HG02763 (cell line): ENCODE results near the gene TLN1.

Source experiments
- ATAC-seq: cut with Tn5 transposase; IDR thresholded peaks from one replicate; pipeline ENCODE4 v1.9.1; 2021; ENCODE audit warnings: mild to moderate bottlenecking, moderate library complexity; ENCODE audit not compliant: unreplicated experiment

Gene TLN1

DNA sequence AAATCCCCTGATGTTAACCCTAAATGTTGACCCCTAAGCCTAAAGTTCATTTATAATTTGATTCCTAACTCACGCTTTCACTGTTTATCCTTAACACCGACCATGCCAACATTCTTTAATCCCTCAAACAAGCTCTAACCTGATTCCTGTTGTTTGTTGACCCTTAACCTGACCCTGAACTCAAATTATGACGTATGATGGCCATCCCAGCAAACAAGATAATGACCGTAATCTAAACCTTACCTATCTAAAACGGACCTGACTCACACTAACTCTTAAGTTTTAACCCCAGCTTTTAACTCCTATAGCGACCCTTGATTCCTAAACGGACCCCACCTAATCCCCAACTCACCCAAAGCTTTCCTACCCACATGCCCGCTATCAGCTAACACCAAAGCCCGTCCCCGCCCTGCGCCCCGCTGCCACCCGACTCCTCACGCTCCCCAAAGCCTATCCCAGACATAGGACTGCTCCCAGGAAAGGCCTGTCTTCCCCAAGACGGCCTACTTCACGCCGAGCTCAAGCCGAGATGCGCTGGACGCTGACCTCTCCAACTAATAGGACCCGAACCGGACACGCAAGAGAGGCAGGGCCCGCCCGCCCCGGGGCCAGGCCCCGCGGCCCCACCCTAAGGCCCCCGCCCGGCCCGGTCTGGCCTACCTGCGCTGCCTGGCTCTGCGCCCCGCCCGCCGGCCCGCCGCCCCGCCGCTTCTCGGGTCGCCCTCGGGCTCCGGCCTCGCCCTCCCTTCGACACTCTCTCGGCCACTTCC, 395 bp downstream of the TLN1 start:
- no peak for ATAC-seq

DNA sequence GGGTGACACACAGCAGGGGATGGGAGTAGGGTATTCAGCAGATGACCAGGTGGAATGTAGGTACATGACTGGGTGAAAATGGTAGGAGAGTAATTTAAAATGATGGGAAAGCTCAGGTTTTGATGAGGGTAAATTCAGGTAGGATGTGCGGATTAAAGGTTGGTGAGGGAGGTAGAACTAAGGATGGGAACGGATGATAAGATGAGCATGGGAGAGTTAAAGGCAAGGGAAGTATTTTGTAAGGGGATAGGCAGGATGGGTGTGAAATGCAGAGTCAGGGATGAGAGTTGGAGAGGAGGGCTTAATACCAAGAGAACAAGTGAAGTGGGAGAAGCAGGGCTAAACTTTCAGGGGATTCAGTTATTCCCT, 1.5 kb downstream of the TLN1 start:
- no peak for ATAC-seq

GRCh38 chr9:35729700-35730485, 2.1 kb downstream of the TLN1 start:
- no peak for ATAC-seq

DNA sequence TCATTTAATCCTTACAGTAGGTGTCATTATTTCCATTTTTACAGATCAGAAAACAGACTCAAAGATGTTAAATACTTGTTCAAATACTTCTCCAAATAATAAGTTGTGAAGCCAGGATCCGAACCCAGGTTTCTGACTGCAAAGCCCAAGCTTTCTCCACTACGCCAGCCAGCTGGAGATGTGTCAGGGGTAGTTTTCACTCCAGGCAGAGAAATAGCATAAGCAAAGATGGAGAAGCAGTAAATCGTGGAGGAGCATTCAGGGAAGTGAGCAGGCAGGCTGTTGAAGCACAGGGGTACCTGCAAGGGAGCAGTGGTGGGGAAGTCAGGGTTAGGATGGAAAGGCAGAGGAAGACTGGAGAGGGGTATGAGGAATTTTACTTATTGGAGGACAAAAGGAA, 2.9 kb downstream of the TLN1 start:
- no peak for ATAC-seq

DNA sequence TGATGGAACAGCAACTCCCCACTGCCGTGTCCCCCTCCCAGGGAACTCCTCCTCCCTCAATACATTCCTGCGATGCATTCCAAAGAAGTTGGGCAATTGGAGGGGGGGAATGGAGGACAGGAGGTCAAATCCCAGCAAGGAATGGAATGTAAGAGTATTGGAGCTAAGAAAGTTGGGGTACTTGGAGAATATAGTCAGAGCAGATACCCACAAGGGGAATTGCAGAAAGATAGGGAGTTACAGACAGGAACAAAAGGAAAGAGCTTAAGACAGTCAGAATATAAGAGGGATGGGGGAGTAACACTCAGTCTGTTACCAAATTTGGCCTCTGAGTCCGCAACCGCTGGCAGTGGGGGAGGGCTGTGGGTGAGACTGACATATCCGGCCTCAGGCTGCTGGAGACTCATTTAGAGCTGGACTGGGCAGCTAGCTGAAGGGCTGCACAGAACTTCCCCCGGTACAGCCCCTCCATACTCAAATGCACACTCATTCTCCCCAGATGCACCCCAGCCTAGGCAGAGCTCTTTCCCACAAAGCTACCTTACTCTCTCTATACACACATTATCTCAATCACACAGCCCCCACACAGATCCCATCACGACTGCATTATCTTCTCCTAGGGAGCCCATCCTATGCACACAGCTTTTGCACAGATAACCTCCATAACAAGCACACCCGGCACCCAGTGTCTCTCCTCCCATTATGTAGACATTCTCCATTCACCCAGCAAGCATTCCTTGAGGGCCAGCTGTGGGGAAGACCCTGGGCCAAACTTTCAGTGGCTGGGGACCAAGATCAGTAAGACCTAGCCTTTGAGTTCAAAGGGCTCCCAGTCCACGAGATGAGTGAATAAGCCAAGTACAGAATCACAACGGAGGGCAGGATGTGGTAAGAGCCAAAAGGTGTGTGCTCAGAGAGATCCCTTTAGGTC, 3.7 kb downstream of the TLN1 start:
- ATAC-seq: no peak

GRCh38 chr9:35727676-35728040, 4.3 kb downstream of the TLN1 start:
- ATAC-seq: no peak

- ATAC-seq: no peak
Measured at GRCh38 chr9:35726931-35727330, 5.1 kb downstream of the TLN1 start.

- no peak for ATAC-seq
Measured at GRCh38 chr9:35725362-35725761, 6.6 kb downstream of the TLN1 start.

DNA sequence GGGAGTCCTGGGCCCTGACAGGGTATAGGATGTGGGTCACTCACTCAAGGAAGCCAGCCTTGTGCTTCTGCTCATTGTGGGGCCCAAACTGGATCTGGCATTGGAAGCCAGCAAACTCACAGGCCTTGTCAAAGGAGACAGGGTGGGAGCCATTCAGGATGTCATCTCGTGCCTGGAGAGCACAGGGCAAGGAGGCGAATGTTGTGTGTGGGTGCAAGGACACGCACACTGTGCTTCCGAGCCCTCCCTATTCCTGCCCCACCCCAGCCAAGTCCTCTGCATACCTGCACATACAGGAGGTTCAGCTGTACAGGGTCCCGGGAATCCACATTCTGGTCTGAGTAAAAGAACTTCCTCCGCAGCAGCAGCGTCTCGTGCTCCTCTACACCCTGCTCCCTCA, 8.1 kb downstream of the TLN1 start:
- ATAC-seq: no peak

DNA sequence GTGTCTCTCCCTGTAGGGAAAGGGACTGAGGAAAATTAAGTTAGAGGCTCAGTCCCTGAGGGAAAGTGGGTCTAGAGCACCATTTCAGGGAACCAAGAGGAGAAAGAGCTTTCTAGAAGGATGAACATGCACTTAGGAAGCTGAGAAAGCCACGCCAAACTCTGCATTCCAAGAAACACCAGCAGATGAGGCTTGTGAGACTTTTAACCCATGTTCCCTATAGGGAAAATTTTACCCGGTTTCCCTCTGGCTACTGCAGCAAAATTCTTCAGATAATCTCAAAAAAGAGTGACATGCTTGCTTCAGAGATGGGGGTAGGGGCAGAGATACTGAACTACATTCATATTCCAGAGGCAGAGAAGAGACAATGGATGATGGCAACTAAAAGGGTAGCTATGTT, 8.6 kb downstream of the TLN1 start:
- ATAC-seq: no peak

- no peak for ATAC-seq
Measured at GRCh38 chr9:35719546-35719945, 12.4 kb downstream of the TLN1 start.

DNA sequence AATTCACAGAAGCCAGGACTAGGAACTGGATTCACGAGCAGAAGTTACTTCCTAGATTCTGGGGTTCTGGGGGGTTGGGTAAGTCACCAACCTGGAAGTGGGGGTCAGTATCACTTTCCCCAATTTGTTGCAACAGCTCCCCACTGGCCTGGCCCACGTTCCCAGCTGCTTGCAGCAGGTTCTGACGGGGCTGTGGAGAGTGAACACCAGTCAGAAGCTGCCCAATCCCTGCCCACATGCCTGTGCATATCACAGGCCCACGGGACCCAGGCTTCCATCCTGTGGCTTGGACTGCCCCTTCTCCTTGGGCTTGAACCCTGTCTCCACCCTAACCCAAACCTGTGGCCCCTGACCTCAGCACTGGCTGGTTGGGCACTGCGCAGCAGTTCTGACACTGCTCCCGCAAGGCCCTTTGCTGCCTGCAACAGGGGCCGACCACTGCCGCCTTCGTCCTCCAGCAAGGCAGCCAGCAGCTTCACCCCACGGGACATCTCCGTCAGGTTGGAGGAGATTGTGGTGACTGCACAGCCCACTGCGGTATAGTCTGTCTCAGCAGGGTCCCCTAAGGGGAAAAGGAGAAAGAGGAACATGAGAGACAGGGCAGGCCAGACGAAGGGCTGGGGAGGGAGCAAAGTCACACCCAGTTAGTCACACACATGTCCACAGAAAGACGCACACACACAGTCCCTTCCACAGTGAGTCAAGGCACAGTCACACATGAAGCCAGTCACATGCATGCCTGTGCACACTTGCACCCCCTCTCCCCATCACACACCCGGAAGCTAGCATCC, 13.1 kb downstream of the TLN1 start:
- ATAC-seq: no peak

DNA sequence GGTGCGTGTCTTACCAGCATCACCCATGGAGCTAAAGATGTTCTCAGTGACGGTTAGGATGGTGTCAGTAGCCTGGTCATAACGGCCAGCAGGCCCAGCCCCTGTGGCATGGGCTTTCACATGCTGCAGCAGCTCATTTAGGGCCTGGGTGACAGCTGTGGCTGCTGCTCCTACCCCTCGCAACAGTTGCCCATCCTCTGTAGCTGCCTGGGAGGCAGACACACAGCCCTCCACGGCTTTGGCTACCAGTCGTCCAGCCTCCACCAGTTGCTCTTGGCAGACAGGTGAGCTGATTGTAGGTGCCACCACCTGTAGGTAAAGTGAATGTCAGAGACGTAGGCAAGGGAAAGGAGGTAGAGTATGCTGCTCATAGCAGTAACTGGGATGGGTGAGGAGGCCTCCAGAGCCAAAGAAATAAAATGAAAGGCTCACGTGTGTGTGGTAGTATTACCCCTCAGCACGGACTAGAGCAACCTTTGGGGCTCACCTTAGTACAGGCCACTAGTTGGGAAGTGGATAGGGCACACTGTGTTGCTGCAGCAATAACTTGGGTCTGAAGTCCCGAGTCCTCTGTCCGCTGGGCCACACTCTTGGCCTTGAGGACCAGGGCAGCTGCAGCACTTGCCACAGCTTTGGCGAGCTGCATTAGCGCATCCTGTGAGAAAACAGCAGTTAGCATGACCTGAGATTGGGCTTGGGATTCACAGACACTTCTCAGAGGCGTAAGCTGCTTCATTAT, 14.7 kb downstream of the TLN1 start:
- no peak for ATAC-seq

- ATAC-seq: no peak
Measured at GRCh38 chr9:35716230-35716629, 15.8 kb downstream of the TLN1 start.

GRCh38 chr9:35714579-35715252, 17.3 kb downstream of the TLN1 start:
- no peak for ATAC-seq

DNA sequence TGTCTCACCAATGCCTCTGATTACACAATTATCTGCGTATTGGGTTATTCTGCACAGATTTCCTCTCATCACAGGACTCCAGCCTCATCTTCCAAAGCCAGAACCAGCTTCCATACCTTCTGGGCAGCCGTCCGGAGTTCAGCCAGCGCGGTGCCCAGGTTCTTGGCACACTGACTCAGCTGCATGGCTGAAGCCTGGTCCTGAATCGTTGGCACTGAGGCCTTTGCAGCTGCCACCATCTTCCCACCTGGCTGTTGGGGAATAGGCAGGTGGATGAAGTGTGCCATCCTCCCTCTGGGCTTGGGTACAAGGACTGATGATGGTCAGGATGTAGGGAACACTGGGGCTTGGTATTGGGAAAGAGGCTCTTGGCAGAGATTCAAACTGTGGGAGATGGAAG, 17.9 kb downstream of the TLN1 start:
- ATAC-seq: no peak

- ATAC-seq: no peak
Measured at GRCh38 chr9:35713578-35713977, 18.4 kb downstream of the TLN1 start.

- ATAC-seq: no peak
Measured at GRCh38 chr9:35712762-35713400, 19.1 kb downstream of the TLN1 start.
